Nasal cavity respiratory epithelium epithelial cell of viscerocranial mucosa (primary cell): ENCODE measurements around the gene FAM163A. TPM values are rescaled to one million over a fixed set of nuclear protein-coding genes. Genes with fewer than 3 reads are reported as not detected.

Experiments
- total RNA-seq: library from RNA; depleted of rRNA; stranded (reverse); fragments of >200 nt; gene quantifications from 2 replicates; pipeline ENCODE4 v1.2.3, GENCODE V29; 2014

The FAM163A gene
- not detected in 2 replicates for total RNA-seq

DNA sequence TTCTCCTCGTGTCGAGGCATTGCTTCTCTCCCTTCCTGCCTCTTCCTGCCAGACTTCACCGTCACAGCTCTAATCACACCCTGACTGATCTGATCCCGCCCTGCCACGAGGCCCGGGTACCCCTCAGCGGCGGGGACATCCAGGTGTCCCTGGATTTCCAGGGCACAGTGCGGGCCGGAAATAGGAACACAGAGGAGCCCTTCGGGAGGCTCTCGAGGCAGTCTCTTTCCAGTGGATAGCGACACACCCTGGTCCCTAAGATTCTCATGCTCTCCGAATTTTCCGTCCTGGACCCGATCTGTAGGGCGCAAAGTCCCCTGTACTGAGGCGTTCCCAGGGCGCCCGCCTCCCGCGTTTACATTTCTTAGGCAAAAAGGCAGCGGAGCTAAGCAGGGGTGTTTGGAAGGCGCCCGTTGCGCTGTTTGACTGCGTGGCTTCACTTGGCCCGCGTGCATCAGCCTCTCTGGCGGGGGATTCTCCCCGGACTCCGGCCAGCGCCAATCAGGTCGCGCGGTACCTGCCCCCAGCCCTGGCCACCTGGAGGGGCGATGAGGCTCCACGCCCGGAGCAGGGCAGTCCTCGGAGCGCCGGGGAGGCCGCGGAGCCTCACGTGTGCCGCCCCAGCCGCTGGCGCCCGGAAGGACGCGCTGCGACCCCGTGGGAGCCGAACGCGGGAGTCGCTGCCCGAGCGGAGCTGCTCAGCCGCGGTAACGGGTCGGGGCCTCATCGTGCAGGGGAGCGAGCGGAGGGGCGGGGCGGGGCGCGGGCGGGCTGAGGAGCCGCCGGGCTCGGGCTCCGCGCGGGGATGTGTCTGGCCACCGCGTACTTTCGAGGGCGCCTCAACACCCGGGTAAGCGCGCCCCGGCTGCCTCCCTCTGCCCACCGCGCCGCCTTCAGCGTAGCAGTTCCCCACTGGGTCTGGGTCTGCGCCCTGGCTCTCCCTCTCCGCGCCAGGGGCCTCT, at the start of gene FAM163A:
TSS of gene FAM163A (plus strand) at position 575 of the 962 bp plus-strand sequence. CDS start 69,807 bp downstream, outside the sequence.

Other genes starting within 250 kb of the FAM163A start
- not detected in 2 replicates for gene NPHS2, start 167.3 kb upstream of the FAM163A start, total RNA-seq
- under 0.01 TPM in 1 of 2 replicates, not detected in the other for gene TDRD5, start 151.5 kb upstream of the FAM163A start, total RNA-seq
- 81.3 and 117 TPM in 2 replicates for gene TOR1AIP2, start 134.5 kb downstream of the FAM163A start, total RNA-seq
- gene TOR1AIP1, start 139.0 kb downstream of the FAM163A start, total RNA-seq: 26.0 and 39.6 TPM in 2 replicates
- gene CEP350, start 211.5 kb downstream of the FAM163A start, total RNA-seq: 60.5 and 67.0 TPM in 2 replicates